Peyer's patch (tissue), 4 donors: Measurements from ENCODE around the gene SERTAD1. TPM values are rescaled to one million over a fixed set of nuclear protein-coding genes. Genes with fewer than 3 reads are reported as not detected.
"Not testable (repeated sequence)": the region's sequence is repeated elsewhere in the genome, so short reads cannot be mapped to it uniquely, and the experiment has no call there.

Experiments
- DNase-seq, 3 donors: peaks; one replicate each; pipeline ENCODE4 v3.0.0-alpha.2; 2017 to 2019
- H3K27ac ChIP-seq, 4 donors: fragments of 200-600 bp; sonication (generic); one replicate each; pipeline ENCODE4 v1.5.1; 2016 to 2019
- H3K27me3 ChIP-seq, 2 donors: fragments of 200-600 bp; sonication (generic); one replicate each; pipeline ENCODE4 v1.5.1; 2019
- H3K36me3 ChIP-seq, 3 donors: fragments of 200-600 bp; sonication (generic); one replicate each; pipeline ENCODE4 v1.5.1; 2016 to 2019
- H3K4me1 ChIP-seq, 4 donors: fragments of 200-600 bp; sonication (generic); one replicate each; pipeline ENCODE4 v1.5.1; 2016 to 2019
- H3K4me3 ChIP-seq, 4 donors: fragments of 200-600 bp; sonication (generic); 1 replicate in 3 of 4; 2 replicates in 1 of 4; pipeline ENCODE4 v1.5.1; 2016 to 2019; ENCODE audit warnings: mild to moderate bottlenecking in 1 of 4
- H3K9me3 ChIP-seq, 4 donors: fragments of 200-600 bp; sonication (generic); one replicate each; pipeline ENCODE4 v1.5.1; 2016 to 2019; ENCODE audit warnings: mild to moderate bottlenecking in 1 of 4
- CTCF ChIP-seq, 6 experiments: fragments of 450-650 bp in 4 of 6; fragments of 200-600 bp in 2 of 6; sonication (generic) in 1 of 6; IDR thresholded peaks; one replicate each; pipeline ENCODE4 v1.5.1; 2017 to 2019; ENCODE audit warnings: antibody characterized with exemption in 6 of 6, mild to moderate bottlenecking in 3 of 6, moderate library complexity in 1 of 6
- POLR2A ChIP-seq, 2 donors: fragments of 450-650 bp; IDR thresholded peaks; one replicate each; pipeline ENCODE4 v1.5.1; 2017; ENCODE audit warnings: antibody characterized with exemption in 2 of 2, mild to moderate bottlenecking in 2 of 2, moderate library complexity in 2 of 2
- total RNA-seq, 4 donors: library from RNA; depleted of rRNA; stranded (reverse); fragments of >200 nt; gene quantifications; one replicate each; pipeline ENCODE4 v1.1.0, GENCODE V29; 2016

Gene SERTAD1
- total RNA-seq, 4 donors from 2014 or later = 4.1 to 18.2 (median 11.6) TPM

- H3K27ac ChIP-seq = no peak overlapping the region
- H3K27me3 ChIP-seq = no peaks in the 10 kb centered on the region
- H3K36me3 ChIP-seq = peaks cover 0 to 27% (median 0%) of the 10 kb centered on the region in 3 donors
- no peak for DNase-seq
- H3K4me3 ChIP-seq = no peak overlapping the region
- no peaks in the 10 kb centered on the region for H3K9me3 ChIP-seq
- TF ChIP-seq POLR2A (IDR thresholded peaks at IDR 0.05) = no peak
- no peak for TF ChIP-seq CTCF (IDR thresholded peaks at IDR 0.05)
- peaks cover 0 to 17% (median 4%) of the 10 kb centered on the region in 4 donors for H3K4me1 ChIP-seq
Observed at GRCh38 chr19:40457953-40458596, 32.3 kb upstream of the SERTAD1 start.

- DNase-seq = no peak
- H3K27me3 ChIP-seq = no peaks in the 10 kb centered on the region
- H3K36me3 ChIP-seq = peaks cover 0 to 27% (median 0%) of the 10 kb centered on the region in 3 donors
- no peak overlapping the region for H3K27ac ChIP-seq
- peaks cover 0 to 11% (median 4%) of the 10 kb centered on the region in 4 donors for H3K4me1 ChIP-seq
- H3K4me3 ChIP-seq = no peak overlapping the region
- H3K9me3 ChIP-seq = no peaks in the 10 kb centered on the region
- no peak for TF ChIP-seq POLR2A (IDR thresholded peaks at IDR 0.05)
- TF ChIP-seq CTCF (IDR thresholded peaks at IDR 0.05) = no peak
Observed at GRCh38 chr19:40457048-40457447, 31.3 kb upstream of the SERTAD1 start.

- not testable (repeated sequence) for H3K9me3 ChIP-seq, H3K4me3 ChIP-seq, DNase-seq, H3K27me3 ChIP-seq, H3K27ac ChIP-seq, H3K4me1 ChIP-seq
- H3K36me3 ChIP-seq = peaks cover 0 to 36% (median 0%) of the 10 kb centered on the region in 3 donors
Observed at GRCh38 chr19:40453943-40454342, 28.2 kb upstream of the SERTAD1 start.

- no peak for DNase-seq
- no peak overlapping the region for H3K27ac ChIP-seq
- H3K4me1 ChIP-seq = no peaks in the 10 kb centered on the region
- H3K4me3 ChIP-seq = no peak overlapping the region
- TF ChIP-seq POLR2A (IDR thresholded peaks at IDR 0.05) (no peak), CTCF (IDR thresholded peaks at IDR 0.05) (no peak)
- H3K27me3 ChIP-seq = no peaks in the 10 kb centered on the region
- H3K36me3 ChIP-seq = peaks cover 0 to 40% (median 0%) of the 10 kb centered on the region in 3 donors
- H3K9me3 ChIP-seq = no peaks in the 10 kb centered on the region
Observed at GRCh38 chr19:40453151-40453735, 27.5 kb upstream of the SERTAD1 start.

GRCh38 chr19:40452016-40452415 is 26.2 kb upstream of the SERTAD1 start:
- no peak for TF ChIP-seq POLR2A (IDR thresholded peaks at IDR 0.05)
- TF ChIP-seq CTCF (IDR thresholded peaks at IDR 0.05) = no peak
- peaks cover 0 to 32% (median 0%) of the 10 kb centered on the region in 3 donors for H3K36me3 ChIP-seq

GRCh38 chr19:40450664-40451063 is 24.9 kb upstream of the SERTAD1 start:
- Histone ChIP-seq H3K4me3 (no peak overlapping the region), H3K27me3 (no peaks in the 10 kb centered on the region), H3K27ac (no peak overlapping the region), H3K4me1 (no peaks in the 10 kb centered on the region), H3K9me3 (no peaks in the 10 kb centered on the region), H3K36me3 (peaks cover 0 to 28% (median 0%) of the 10 kb centered on the region in 3 donors)
- no peak for TF ChIP-seq CTCF (IDR thresholded peaks at IDR 0.05)
- no peak for TF ChIP-seq POLR2A (IDR thresholded peaks at IDR 0.05)
- no peak for DNase-seq

More at GRCh38 chr19:40452016-40452415, 26.2 kb upstream of the SERTAD1 start:
- Histone ChIP-seq H3K27me3 (no peaks in the 10 kb centered on the region), H3K9me3 (no peaks in the 10 kb centered on the region), H3K4me1 (no peaks in the 10 kb centered on the region), H3K4me3 (no peak overlapping the region), H3K27ac (no peak overlapping the region)
- no peak for DNase-seq
